Lung (tissue), 12 donors: ENCODE results near the gene FCRL5. TPM values are rescaled to one million over a fixed set of nuclear protein-coding genes. Genes with fewer than 3 reads are reported as not detected.

Experiments used
- ATAC-seq: fragments of 200-7000 bp; cut with Tn5 transposase; one replicate; pipeline ENCODE4 v1.9.1; 2020; ENCODE audit warnings: moderate number of reproducible peaks; ENCODE audit not compliant: insufficient read depth, low FRiP score
- DNase-seq, 3 donors: peaks; one replicate each; pipeline ENCODE4 v3.0.0-alpha.2; 2013 to 2017
- H3K27ac ChIP-seq, 2 donors: one replicate each; pipeline ENCODE4 v1.5.1; 2013; ENCODE audit warnings: mild to moderate bottlenecking in 2 of 2, moderate library complexity in 2 of 2, control low read depth in 1 of 2, inconsistent platforms in 1 of 2, low read depth in 1 of 2, low read length in 1 of 2
- H3K27me3 ChIP-seq, 3 donors: one replicate each; pipeline ENCODE4 v1.5.1; 2013; ENCODE audit warnings: low read length in 2 of 3; ENCODE audit not compliant: control insufficient read depth in 3 of 3, insufficient read depth in 3 of 3
- H3K36me3 ChIP-seq, 4 donors: one replicate each; pipeline ENCODE4 v1.5.1; 2013; ENCODE audit warnings: low read length in 4 of 4, mild to moderate bottlenecking in 1 of 4, moderate library complexity in 1 of 4; ENCODE audit not compliant: control insufficient read depth in 4 of 4, insufficient read depth in 4 of 4
- H3K4me1 ChIP-seq, 5 donors: one replicate each; pipeline ENCODE4 v1.5.1; 2013; ENCODE audit warnings: low read length in 5 of 5, mild to moderate bottlenecking in 2 of 5, moderate library complexity in 1 of 5; ENCODE audit not compliant: control insufficient read depth in 5 of 5, insufficient read depth in 5 of 5
- H3K4me3 ChIP-seq: one replicate; pipeline ENCODE4 v1.5.1; 2013; ENCODE audit warnings: mild to moderate bottlenecking, control low read depth, moderate library complexity
- H3K9ac ChIP-seq, 2 donors: one replicate each; pipeline ENCODE4 v1.5.1; 2013; ENCODE audit warnings: low read length in 2 of 2, control low read depth in 1 of 2; ENCODE audit not compliant: insufficient read depth in 1 of 2
- H3K9me3 ChIP-seq, 4 donors: one replicate each; pipeline ENCODE4 v1.5.1; 2013; ENCODE audit warnings: low read length in 3 of 4, mild to moderate bottlenecking in 1 of 4, moderate library complexity in 1 of 4; ENCODE audit not compliant: control insufficient read depth in 4 of 4, insufficient read depth in 3 of 4
- CTCF ChIP-seq: IDR thresholded peaks from 2 replicates; pipeline ENCODE4 v1.5.1; 2012; ENCODE audit warnings: mild to moderate bottlenecking; ENCODE audit errors: control extremely low read depth, extremely low read depth
- WGBS, 2 donors: extraction: QIAGEN DNeasy Blood & Tissue Kit; methylation state at CpG; one replicate each; pipeline ENCODE4 v1.1.7; 2013; 5-methylcytosine and 5-hydroxymethylcytosine counted together
- polyA plus RNA-seq, 2 donors: library from polyadenylated mRNA; stranded (reverse); fragments of 200-250 nt; gene quantifications; one replicate each; pipeline ENCODE4 v1.2.1, GENCODE V29; 2013
- total RNA-seq, 2 donors: library from RNA; depleted of rRNA in 1 of 2; stranded (reverse); fragments of >200 nt in 1 of 2; gene quantifications; one replicate each; pipeline ENCODE4 v1.2.1, GENCODE V29; 2014 to 2021
- donor health status: control.
- donor health status: control.
- donor health status: Bipolar disorder and iron deficiency.
- donor health status: healthy.
- donor health status: DM: yes; HTN: yes; CAD: no.

The FCRL5 gene
- total and polyA plus RNA-seq, 4 donors, result 0.26 to 5.9 (median 1.6) TPM

DNA sequence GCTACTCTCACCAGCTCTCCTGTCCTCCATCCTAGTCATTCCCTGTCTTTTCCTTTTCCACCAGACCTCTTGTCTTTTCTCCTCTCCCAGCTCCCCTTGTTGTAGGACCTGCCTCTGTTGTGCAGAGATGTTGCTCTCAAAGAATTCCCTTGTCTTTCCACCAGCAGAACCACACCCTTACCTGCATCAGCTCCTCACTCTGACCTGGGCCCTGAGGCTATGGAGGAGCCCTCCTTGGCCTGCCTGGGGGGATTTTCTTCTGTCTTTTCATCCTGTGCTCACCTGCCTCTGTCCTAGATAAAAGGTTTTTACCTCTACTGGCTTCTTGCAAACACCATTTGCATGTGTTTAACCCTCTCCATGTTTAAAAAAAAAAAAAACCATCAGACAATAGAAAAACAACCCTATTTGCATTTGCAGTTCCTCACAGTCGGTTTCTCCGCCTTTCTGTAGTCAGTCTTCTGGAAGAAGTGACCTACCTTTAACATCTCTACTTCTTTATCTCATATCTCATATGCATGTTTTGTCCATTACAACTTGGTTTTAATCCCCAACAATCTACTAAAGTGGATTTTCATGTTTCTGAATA is 12.1 kb downstream of the FCRL5 start:
- no peak for TF ChIP-seq CTCF
- no peak overlapping the region for H3K9ac ChIP-seq
- no peak overlapping the region for H3K4me3 ChIP-seq
- no peaks in the 10 kb centered on the region for H3K36me3 ChIP-seq
- DNase-seq, result no peak
- H3K4me1 ChIP-seq, result no peaks in the 10 kb centered on the region
- H3K9me3 ChIP-seq, result no peaks in the 10 kb centered on the region
- peaks cover 0 to 2% (median 0%) of the 10 kb centered on the region in 3 donors for H3K27me3 ChIP-seq
- ATAC-seq, result no peak
- H3K27ac ChIP-seq, result no peak overlapping the region
- WGBS, 2 donors, result 29 to 78% methylated on average over 2 of the region's 2 CpGs

GRCh38 chr1:157539568-157539967 is 12.7 kb downstream of the FCRL5 start:
- Histone ChIP-seq H3K27me3 (peaks cover 0 to 2% (median 0%) of the 10 kb centered on the region in 3 donors), H3K9ac (no peak overlapping the region)

DNA sequence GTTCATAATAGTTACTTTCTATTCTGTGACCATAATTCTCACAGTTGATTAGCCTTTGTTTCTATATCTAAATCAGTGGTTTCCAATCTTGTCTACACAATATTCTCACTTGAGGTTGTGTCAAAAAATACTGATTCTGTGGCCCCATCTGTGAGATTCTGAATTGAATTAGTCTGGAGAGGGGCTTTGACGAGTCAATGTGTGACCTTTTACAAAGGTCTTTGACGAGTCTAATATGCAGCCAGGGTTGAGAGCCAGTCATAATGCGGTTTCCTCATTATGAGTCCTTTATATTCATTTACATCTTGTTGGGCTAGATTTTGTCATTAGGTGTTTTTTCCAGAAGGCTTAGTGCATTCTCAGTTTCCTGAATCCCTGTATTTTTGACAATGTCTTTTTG is 19.7 kb downstream of the FCRL5 start:
- Histone ChIP-seq H3K27me3 (no peaks in the 10 kb centered on the region), H3K4me1 (no peaks in the 10 kb centered on the region), H3K36me3 (no peaks in the 10 kb centered on the region), H3K27ac (no peak overlapping the region), H3K9me3 (no peaks in the 10 kb centered on the region), H3K4me3 (no peak overlapping the region), H3K9ac (no peak overlapping the region)
- no peak for DNase-seq
- 87 to 91% methylated on average over 3 of the region's 3 CpGs for WGBS, 2 donors
- ATAC-seq, result no peak
- no peak for TF ChIP-seq CTCF

More at GRCh38 chr1:157539568-157539967, 12.7 kb downstream of the FCRL5 start:
- Histone ChIP-seq H3K4me1 (no peaks in the 10 kb centered on the region), H3K9me3 (no peaks in the 10 kb centered on the region), H3K4me3 (no peak overlapping the region), H3K36me3 (no peaks in the 10 kb centered on the region), H3K27ac (no peak overlapping the region)
- DNase-seq (no peak), ATAC-seq (no peak)
- TF ChIP-seq CTCF, result no peak
